Right lobe of liver (tissue), 4 donors: ENCODE data around the gene DMRTC2.

Experiments
- CTCF ChIP-seq, 4 donors: fragments of 200-600 bp in 3 of 4; fragments of 450-650 bp in 1 of 4; IDR thresholded peaks; one replicate each; pipeline versions ENCODE4 v1.5.1 to v1.8.0; 2016 to 2022; ENCODE audit warnings: antibody characterized with exemption in 4 of 4, mild to moderate bottlenecking in 2 of 4
- POLR2A ChIP-seq: fragments of 450-650 bp; IDR thresholded peaks from one replicate; pipeline ENCODE4 v1.6.1; 2017; ENCODE audit warnings: antibody characterized with exemption, mild to moderate bottlenecking
- donor health status: DM: no; HTN: no; CAD: no.
- donor health status: DM: no; HTN: no; CAD: no.
- donor health status: DM: no; HTN: yes; CAD: no.

GRCh38 chr19:41796362-41796761, 48.5 kb upstream of the DMRTC2 start, which contains the start of gene CEACAM3:
- no peak for TF ChIP-seq CTCF (IDR thresholded peaks at IDR 0.05)
- no peak for TF ChIP-seq POLR2A
